Activated CD8-positive, alpha-beta memory T cell treated with anti-CD3 and anti-CD28 coated beads, Interleukin-2, amount 50 U/mL, for 1 hour (primary cell): ENCODE data around the gene KRT36.

ENCODE experiments used
- DNase-seq: peaks from one replicate; pipeline ENCODE4 v3.0.0-alpha.2; 2020; ENCODE audit errors: extremely low read depth

Gene KRT36

DNA sequence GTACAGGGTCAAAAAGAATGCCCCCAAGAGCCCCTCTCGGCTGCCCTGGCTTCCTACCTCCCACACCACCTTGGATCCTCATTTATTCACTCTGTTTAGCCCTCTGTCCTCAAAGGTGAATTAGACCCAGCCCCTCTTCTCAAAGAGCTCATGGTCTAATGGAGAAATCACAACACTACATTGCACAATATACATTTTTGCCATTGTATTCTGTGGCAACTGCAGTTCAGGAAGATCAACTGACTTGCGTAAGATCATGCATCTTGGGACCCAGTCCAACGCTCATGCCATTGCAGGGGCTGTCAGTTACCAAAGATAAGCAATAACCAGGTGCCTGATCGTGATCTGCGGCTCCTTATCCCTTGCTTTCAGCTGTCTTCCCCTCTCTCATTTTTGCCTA lies 50.3 kb downstream of the KRT36 start:
- DNase-seq = no peak

DNA sequence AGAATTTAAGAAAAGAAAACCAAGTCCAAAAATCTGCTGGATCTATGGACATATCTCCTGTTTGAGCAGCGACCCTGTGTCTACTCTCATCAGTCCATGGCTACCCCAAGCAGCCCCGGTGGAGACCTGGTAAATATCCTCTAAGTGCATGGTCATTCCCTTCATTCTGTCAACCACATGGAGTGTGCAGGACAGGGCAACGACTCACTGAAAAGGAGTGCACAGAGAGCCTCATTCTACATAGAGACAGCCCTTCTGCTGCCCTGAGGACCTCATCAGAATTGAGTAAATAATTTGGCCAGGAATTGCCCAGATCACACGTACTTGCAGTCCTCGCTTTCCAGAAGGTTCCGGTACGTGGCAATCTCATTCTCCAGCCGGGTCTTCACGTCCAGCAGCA lies 51.9 kb downstream of the KRT36 start:
- no peak for DNase-seq

- no peak for DNase-seq
Measured at GRCh38 chr17:41437254-41437653, 52.5 kb downstream of the KRT36 start.
